ENCODE results near the gene CXCL17.

CXCL17 gene

DNA sequence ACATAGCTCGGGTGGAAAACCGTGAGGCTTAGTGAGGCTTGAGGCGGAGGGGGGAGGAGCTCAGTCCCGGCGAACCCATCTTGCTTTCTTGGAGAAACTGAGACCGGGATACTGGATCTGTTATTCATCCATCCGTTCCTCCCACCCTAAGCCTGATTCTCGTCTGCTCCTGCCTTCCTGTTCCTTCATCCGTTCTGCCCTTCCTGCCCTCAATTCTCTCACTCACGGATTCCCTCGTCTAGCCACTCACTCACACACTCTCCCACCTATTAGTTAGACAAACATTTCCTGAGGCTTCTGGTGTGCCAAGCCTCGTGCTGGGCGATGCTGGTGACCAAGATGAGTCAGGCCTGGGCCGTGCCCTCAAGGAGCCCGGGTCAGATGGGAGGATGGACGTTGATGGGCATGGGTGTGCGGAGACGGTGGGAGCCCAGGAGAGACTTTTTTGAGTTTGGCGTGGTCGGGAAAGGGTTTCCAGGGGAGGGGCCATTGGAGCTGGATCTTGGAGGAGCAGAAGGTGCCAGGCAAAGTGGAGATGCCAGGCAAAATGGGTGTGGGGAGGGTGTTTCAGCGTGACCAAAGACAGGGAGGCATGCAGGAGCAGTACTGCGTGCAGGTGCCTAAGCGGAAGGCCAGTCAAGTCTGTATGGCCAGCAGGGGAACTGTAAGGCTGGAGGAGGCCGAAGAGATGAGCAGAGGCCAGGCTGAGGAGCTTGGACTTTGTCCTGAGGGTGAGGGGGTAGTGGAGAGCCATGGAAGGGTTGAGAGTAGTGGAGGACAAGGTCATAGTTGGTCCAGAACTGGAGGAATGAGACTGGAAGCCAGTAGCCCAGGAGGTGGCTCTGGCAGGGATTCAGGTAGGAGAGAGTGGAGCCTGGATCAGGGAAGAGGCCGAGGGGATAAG lies 45.2 kb downstream of the CXCL17 start:
- peak; percentile 36 for DNase-seq

DNA sequence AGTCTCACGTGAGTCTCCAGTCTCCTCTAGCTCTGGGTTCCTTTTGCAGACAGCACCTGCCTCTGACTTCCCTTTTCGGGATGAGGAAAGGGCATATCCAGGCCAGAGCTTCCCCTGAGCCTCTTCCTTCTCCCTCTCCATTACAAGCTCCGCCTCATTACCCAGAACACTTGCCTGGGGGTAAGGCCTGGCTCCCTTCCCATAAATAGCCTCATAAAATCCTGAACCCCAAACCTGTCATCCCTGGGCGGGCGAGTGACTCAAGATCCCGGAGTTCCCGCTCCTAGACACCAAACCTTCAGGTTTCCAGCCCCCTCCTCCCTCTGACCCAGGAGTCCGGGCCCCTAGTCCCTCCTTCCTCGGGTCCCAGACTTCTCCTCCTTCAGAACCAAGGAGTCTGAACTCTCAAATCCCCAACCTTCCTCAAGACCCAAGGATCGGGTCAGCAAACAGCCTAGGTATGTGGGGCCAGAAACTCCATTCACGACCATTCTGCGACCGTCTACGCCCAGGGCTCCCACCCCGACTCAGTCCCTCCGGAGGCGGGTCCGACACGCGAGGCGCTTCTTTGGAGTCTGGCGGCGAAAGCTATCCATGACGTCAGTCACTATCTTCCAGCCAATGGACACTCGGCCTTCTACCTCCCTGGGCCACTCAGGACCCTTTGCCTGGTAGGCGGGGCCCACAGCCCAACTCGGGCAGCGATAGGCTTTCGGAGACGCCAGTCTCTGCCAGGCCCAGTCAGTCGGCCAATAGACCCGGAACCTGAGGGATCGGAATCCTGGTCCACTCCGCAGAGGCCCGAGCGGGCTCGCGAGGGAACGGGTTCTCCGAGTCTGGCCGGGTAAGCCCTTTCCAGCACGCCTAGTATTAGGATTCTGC lies 46.1 kb downstream of the CXCL17 start:
- peak; percentile 99 for DNase-seq

DNA sequence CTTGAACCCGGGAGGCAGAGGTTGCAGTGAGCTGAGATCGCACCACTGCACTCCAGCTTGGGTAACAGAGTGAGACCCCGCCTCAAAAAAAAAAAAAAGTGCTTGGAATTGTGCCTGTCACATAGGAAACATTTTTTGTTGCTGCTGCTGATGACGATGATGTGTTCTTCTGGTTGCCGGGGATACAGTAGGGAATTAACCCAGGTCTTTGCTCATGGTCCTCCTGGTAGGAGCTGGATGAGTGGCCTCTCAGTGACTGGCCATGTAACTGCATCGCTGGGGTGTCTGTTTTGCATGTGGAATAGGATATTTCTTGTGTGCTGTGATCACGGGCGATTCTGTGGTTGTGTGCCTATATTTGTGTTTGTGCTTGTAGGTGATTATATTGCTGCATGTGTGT lies 48.0 kb downstream of the CXCL17 start:
- DNase-seq, result no peak

DNA sequence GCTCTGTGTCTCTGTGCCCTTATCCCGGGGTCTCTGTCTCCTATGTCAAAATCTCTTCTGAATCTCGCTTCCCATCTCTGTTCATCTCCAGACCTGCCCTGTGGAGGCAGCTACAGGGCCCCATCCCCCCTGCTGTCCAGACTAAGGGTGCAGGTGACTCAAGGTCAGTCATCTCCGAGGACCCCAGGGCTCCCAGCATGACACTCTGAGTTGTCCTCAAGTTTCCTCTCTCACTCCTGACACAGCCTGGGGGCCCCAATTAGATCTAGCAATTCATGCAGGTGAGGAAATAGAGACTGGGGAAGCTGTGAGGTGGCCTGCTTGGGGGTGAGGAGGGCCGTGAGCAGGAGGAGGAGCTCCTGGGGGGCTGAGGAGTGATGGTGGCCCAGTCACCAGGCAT lies 50.6 kb downstream of the CXCL17 start:
- DNase-seq, result no peak

DNA sequence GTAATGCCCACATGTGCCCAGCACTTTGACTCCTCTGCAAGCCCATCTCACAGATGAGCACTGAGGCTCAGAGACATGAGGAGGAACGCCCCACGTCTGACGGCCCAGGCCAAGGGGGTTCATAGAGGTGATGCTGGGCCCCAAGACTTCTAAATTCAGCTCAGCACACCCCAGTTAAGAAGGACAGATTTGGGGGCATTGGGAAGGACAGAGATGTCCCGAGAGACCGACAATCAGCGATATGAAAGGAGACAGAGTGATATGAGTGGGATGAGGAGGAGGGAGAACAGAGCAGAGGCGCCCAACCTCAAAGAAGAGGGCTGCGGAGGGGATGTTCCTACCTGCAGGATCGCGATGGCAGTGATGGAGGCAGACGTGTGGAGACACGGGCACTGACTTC lies 52.8 kb downstream of the CXCL17 start, which contains the start of gene CNFN:
TSS of gene CNFN (minus strand) at position 399 of the 400 bp plus-strand sequence. CDS start 1,260 bp downstream, outside the sequence.
- no peak for DNase-seq

DNA sequence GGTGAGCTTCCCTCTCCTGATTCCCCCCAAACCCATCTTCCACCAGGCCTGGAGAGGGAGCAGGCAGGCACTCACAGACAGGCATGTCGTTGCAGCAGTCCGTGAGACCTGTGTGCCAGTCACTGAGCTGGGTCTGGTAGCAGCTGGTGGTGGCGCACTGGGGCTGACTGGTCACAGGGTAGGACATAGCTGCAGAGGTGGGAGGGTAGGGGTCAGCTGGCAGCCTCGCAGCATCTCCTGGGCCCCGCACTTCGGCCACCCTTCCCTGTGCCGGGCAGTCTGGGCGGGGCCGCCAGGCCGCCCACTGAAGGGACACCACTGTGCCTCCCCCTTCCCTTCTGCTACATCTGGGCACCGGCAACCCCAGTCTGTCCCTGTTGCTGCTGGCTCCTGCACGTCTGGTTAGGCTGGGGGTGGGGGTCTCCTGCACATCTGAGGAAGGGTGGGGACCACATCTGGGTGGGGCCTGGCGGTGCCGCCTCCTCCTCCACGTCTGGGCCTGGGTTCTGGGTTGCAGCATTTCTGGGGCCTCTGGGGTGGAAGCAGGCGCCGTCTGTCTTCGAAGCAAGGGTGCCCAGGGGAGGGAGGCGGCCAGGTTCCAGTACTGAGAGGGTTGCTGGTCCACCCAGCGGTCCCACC lies 53.8 kb downstream of the CXCL17 start:
- DNase-seq, result no peak

DNA sequence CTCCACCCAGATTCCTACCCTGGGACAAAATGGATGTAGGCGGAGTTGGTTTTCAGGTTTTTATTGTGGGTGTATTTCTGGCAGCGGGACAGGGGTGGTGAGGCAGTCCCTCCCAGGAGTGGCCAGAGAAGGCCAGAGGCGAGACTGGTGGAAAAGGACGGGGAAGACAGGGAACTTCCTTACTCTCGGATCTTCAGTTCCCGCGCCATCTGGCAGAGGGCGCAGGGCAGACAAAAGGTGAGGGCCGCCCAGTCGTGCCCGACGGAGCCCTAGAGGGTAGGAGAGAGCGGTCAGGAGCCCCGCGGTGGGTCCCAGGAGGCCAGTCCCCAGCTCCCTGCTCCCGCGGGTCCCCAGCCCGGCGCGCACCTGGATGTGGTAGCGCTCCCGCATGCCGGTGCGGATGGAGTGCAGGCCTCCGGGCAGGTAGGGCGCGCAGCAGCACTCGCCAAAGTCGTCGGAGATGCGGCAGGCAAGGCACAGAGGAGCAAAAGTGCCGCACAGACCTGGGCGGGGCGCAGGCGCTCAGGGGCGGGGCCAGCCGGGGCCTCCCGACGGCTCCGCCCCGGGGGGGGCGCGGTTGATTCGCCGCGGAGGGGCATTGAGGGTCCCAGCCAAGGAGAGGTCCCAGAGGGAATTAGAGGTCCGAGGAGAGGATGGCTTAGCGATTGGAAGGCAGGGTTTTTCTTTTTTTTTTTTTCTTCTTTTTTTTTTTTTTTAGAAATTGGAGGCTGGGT lies 55.6 kb downstream of the CXCL17 start:
- DNase-seq, result peak; percentile 69

DNA sequence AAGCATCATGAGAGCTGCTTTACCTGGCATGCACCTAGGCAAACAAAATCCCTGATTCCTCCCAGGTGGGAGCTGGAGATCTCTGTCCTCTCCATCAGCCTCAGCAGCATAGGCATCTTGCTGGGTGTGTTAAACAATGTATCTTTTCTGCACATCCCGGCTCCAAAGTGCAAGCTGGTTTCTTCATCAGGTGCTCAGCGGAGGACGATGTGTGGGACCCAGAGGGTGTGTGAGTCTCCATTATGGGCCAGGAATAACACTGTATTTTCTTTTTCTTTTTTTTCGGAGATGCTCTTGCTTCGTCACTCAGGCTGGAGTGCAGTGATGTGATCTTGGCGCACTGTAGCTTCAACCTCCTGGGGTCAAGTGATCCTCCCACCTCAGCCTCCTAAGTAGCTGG lies 62.6 kb downstream of the CXCL17 start:
- DNase-seq, result no peak

Measured in hematopoietic multipotent progenitor cell treated with erythropoietin and hydrocortisone succinate and interleukin-3 and kit ligand, for 8 days (in vitro differentiated cells).